Mesendoderm (in vitro differentiated cells): ENCODE measurements around the gene ZNF451.

Experiments used
- DNase-seq: peaks from one replicate; pipeline ENCODE4 v3.0.0; 2013
- H2AK5ac ChIP-seq: 2 replicates; pipeline ENCODE4 v1.6.1; 2013; ENCODE audit warnings: low read length, inconsistent platforms
- H2BK120ac ChIP-seq: 2 replicates; pipeline ENCODE4 v1.6.1; 2013; ENCODE audit warnings: low read depth, mild to moderate bottlenecking, low read length, moderate library complexity, mixed read lengths
- H2BK15ac ChIP-seq: replicated peaks from 2 replicates; pipeline ENCODE4 v1.6.1; 2013; ENCODE audit warnings: low read depth, mild to moderate bottlenecking, moderate library complexity
- H2BK5ac ChIP-seq: 2 replicates; pipeline ENCODE4 v1.6.1; 2013; ENCODE audit warnings: low read length, inconsistent platforms
- H3K18ac ChIP-seq: 2 replicates; pipeline ENCODE4 v1.6.1; 2013; ENCODE audit warnings: mild to moderate bottlenecking, low read length, mixed read lengths
- H3K23ac ChIP-seq: one replicate; pipeline ENCODE4 v1.6.1; 2013; ENCODE audit warnings: low read length
- H3K27ac ChIP-seq: 2 replicates; pipeline ENCODE4 v1.5.1; 2013; ENCODE audit warnings: low read depth, mild to moderate bottlenecking, inconsistent platforms, low read length, moderate library complexity
- H3K27me3 ChIP-seq: 2 replicates; pipeline ENCODE4 v1.6.1; 2013; ENCODE audit warnings: low read length, control low read depth, mild to moderate bottlenecking, inconsistent platforms; ENCODE audit not compliant: insufficient read depth, poor library complexity
- H3K36me3 ChIP-seq: 2 replicates; pipeline ENCODE4 v1.6.1; 2013; ENCODE audit warnings: low read length, inconsistent platforms; ENCODE audit not compliant: control insufficient read depth, insufficient read depth
- H3K4ac ChIP-seq: one replicate; pipeline ENCODE4 v1.6.1; 2013; ENCODE audit warnings: low read depth, mild to moderate bottlenecking, low read length, moderate library complexity
- H3K4me1 ChIP-seq: 2 replicates; pipeline ENCODE4 v1.6.1; 2013; ENCODE audit warnings: low read depth, low read length, inconsistent platforms; ENCODE audit not compliant: control insufficient read depth
- H3K4me2 ChIP-seq: 2 replicates; pipeline ENCODE4 v1.6.1; 2013; ENCODE audit warnings: low read length
- H3K4me3 ChIP-seq: 2 replicates; pipeline ENCODE4 v1.5.1; 2013; ENCODE audit warnings: mild to moderate bottlenecking, low read length
- H3K56ac ChIP-seq: one replicate; pipeline ENCODE4 v1.6.1; 2013; ENCODE audit warnings: low read length
- H3K79me1 ChIP-seq: 2 replicates; pipeline ENCODE4 v1.6.1; 2013; ENCODE audit warnings: low read length, inconsistent platforms
- H3K79me2 ChIP-seq: 2 replicates; pipeline ENCODE4 v1.6.1; 2013; ENCODE audit warnings: mild to moderate bottlenecking, low read length; ENCODE audit not compliant: control insufficient read depth, insufficient read depth
- H3K9ac ChIP-seq: 2 replicates; pipeline ENCODE4 v1.6.1; 2013; ENCODE audit warnings: low read length, inconsistent platforms
- H4K5ac ChIP-seq: one replicate; pipeline ENCODE4 v1.6.1; 2013; ENCODE audit warnings: low read length
- H4K8ac ChIP-seq: one replicate; pipeline ENCODE4 v1.6.1; 2013; ENCODE audit warnings: low read depth, mild to moderate bottlenecking, control low read depth, low read length, moderate library complexity
- WGBS: extraction: QIAGEN DNeasy Blood & Tissue Kit; methylation state at CpG from one replicate; pipeline ENCODE4 v1.1.7; 2013; ENCODE audit warnings: low lambda C conversion rate, missing lambda C conversion rate; ENCODE audit not compliant: insufficient coverage; ENCODE audit errors: extremely low coverage; 5-methylcytosine and 5-hydroxymethylcytosine counted together

Gene ZNF451

DNA sequence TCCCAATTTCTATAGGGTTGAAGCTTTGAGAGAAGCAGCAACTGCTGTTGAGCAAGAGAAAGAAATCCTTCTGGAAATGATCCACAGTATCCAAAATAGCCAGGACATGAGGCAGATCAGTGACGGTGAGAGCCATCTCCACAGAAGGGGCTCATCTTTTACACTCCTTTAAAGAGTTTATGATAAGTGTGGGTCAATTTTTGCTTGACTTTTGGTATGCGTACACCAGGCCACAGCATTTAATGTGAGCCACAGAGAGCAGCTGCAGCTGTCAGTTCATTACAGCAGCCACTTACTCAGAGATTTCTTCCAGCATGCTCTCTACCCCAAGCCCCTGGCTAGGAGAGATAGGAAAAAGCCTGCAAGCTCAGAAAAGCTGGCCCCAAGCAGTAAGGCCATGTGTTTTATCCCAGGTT is 92.0 kb downstream of the ZNF451 start:
- Histone ChIP-seq H2BK5ac (no peak overlapping the region), H3K27me3 (no peaks in the 10 kb centered on the region), H2BK15ac (no peak overlapping the region), H3K79me1 (peaks cover 2% of the 10 kb centered on the region), H2AK5ac (no peak overlapping the region), H3K36me3 (peaks cover 2% of the 10 kb centered on the region), H4K8ac (no peak overlapping the region), H4K5ac (no peak overlapping the region), H3K4ac (no peak overlapping the region), H3K56ac (no peak overlapping the region), H3K4me1 (no peaks in the 10 kb centered on the region), H3K18ac (no peak overlapping the region), H3K9ac (no peak overlapping the region), H3K27ac (no peak overlapping the region), H3K4me3 (no peak overlapping the region), H3K4me2 (no peak overlapping the region), H2BK120ac (no peak overlapping the region), H3K23ac (no peak overlapping the region), H3K79me2 (peaks cover 9% of the 10 kb centered on the region)
- WGBS = no CpG with 5 or more reads among the region's 2 CpGs
- no peak for DNase-seq

DNA sequence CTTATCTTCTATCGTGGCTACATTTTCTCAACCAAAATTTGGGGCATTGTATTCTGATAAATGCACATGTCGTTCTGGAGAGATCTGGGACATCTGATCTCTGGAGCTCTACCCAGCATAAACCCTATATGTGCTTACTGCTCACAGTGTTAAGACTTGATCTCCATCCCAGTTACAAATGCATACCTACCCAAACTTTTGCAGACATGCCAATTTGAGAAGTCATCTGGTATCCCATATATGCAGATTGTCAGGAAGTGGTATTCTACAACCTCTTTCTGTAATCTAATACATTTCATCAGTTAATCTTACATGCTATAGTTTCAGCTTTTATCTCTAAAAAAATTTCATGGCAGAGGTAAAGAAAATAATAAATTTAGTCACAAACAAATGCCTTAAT is 93.3 kb downstream of the ZNF451 start:
- no peak overlapping the region for H4K8ac ChIP-seq
- peaks cover 5% of the 10 kb centered on the region for H3K79me2 ChIP-seq
- no peak overlapping the region for H3K4me3 ChIP-seq
- no peak overlapping the region for H2AK5ac ChIP-seq
- H3K4me2 ChIP-seq = no peak overlapping the region
- no peak overlapping the region for H3K4ac ChIP-seq
- H3K27me3 ChIP-seq = no peaks in the 10 kb centered on the region
- H4K5ac ChIP-seq = no peak overlapping the region
- peaks cover 2% of the 10 kb centered on the region for H3K79me1 ChIP-seq
- H3K4me1 ChIP-seq = no peaks in the 10 kb centered on the region
- no CpG with 5 or more reads among the region's 2 CpGs for WGBS
- no peak overlapping the region for H2BK15ac ChIP-seq
- H3K36me3 ChIP-seq = peaks cover 2% of the 10 kb centered on the region
- no peak overlapping the region for H3K18ac ChIP-seq
- no peak overlapping the region for H3K56ac ChIP-seq
- no peak overlapping the region for H3K23ac ChIP-seq
- H3K9ac ChIP-seq = no peak overlapping the region
- no peak overlapping the region for H3K27ac ChIP-seq
- H2BK5ac ChIP-seq = no peak overlapping the region
- no peak for DNase-seq
- no peak overlapping the region for H2BK120ac ChIP-seq

DNA sequence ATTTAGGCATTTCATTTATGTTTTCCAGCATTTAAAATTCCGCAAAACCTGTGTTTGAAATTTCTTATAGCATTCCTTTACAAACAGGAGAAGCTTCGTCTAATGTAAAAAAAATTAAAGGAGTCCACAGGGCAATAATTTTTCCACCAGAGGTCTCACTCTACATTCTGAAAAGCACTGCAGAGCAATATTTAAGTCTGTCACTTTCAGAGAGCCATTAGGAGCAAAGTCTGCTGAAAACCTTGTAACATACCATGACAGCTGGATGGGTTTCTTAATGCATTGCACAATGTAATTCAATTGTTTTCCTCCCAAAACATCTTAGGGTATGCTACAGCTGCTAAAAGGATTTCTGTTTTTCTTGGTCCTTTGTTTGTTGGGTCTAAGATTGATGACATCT is 100.2 kb downstream of the ZNF451 start:
- H3K4ac ChIP-seq = no peak overlapping the region
- no peak overlapping the region for H3K56ac ChIP-seq
- WGBS = no CpG with 5 or more reads among the region's 2 CpGs
- H3K36me3 ChIP-seq = no peaks in the 10 kb centered on the region
- H3K79me1 ChIP-seq = no peaks in the 10 kb centered on the region
- no peak overlapping the region for H3K9ac ChIP-seq
- H3K27me3 ChIP-seq = no peaks in the 10 kb centered on the region
- no peak overlapping the region for H4K5ac ChIP-seq
- H3K23ac ChIP-seq = no peak overlapping the region
- H2AK5ac ChIP-seq = no peak overlapping the region
- H3K18ac ChIP-seq = no peak overlapping the region
- no peaks in the 10 kb centered on the region for H3K4me1 ChIP-seq
- no peaks in the 10 kb centered on the region for H3K79me2 ChIP-seq
- no peak overlapping the region for H3K4me2 ChIP-seq
- H4K8ac ChIP-seq = no peak overlapping the region
- H2BK15ac ChIP-seq = no peak overlapping the region
- H3K27ac ChIP-seq = no peak overlapping the region
- no peak overlapping the region for H2BK5ac ChIP-seq
- peak; percentile 13 for DNase-seq
- H2BK120ac ChIP-seq = no peak overlapping the region
- H3K4me3 ChIP-seq = no peak overlapping the region

DNA sequence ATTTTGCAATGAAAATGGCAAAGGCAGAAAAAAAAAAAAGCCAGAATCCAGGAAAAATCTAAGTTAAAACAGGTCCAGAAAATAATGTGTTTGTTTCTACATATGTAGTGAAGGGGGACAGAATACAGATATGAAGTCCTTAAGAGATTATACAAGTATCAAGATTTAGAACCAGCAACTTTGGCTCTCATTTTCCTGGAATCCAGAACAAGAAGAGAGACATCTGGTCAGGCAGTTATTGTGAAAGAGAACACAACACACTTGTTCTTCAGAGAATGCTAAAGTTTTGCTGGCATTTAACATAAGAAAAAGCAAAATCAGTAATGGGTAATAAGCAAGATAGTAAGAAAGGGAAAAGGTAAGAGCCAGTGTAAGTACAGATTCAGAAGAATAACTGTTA is 103.2 kb downstream of the ZNF451 start:
- Histone ChIP-seq H3K79me1 (no peaks in the 10 kb centered on the region), H3K4ac (no peak overlapping the region), H3K18ac (no peak overlapping the region), H3K4me2 (no peak overlapping the region), H2BK15ac (no peak overlapping the region), H3K79me2 (no peaks in the 10 kb centered on the region), H3K23ac (no peak overlapping the region), H3K27ac (no peak overlapping the region), H3K56ac (no peak overlapping the region), H2AK5ac (no peak overlapping the region), H3K36me3 (no peaks in the 10 kb centered on the region), H3K4me3 (no peak overlapping the region), H4K5ac (no peak overlapping the region), H3K9ac (no peak overlapping the region), H2BK120ac (no peak overlapping the region), H2BK5ac (no peak overlapping the region), H3K4me1 (no peaks in the 10 kb centered on the region), H3K27me3 (no peaks in the 10 kb centered on the region), H4K8ac (no peak overlapping the region)
- no peak for DNase-seq

DNA sequence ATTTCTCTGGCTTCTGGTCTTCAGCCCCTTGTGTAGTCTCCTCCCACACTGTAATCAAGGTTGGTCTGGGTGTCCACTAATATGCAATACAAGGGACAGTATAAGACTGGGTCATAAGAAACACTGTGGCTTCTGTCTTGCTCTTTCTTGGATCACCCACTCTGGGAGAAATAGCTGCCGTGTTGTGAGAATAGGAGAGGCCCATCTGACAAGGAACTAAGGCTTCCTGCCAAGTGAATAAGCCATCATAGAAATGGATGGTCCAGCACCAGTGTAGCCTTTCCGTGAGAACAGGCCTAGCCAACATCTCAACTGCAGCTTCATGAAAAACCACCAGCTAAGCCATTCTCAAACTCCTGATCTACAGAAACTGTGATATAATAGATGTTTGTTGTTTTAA is 105.5 kb downstream of the ZNF451 start:
- Histone ChIP-seq H3K36me3 (no peaks in the 10 kb centered on the region), H2AK5ac (no peak overlapping the region), H3K4me1 (peaks cover 2% of the 10 kb centered on the region), H3K27ac (no peak overlapping the region), H3K79me1 (peaks cover 2% of the 10 kb centered on the region), H2BK15ac (no peak overlapping the region), H3K27me3 (no peaks in the 10 kb centered on the region), H3K9ac (no peak overlapping the region), H3K4ac (no peak overlapping the region), H2BK5ac (no peak overlapping the region), H4K8ac (no peak overlapping the region), H3K4me3 (no peak overlapping the region), H4K5ac (no peak overlapping the region), H3K18ac (no peak overlapping the region), H3K79me2 (no peaks in the 10 kb centered on the region), H3K56ac (no peak overlapping the region), H3K23ac (no peak overlapping the region), H3K4me2 (no peak overlapping the region), H2BK120ac (no peak overlapping the region)
- no peak for DNase-seq
- no CpG with 5 or more reads among the region's 2 CpGs for WGBS

DNA sequence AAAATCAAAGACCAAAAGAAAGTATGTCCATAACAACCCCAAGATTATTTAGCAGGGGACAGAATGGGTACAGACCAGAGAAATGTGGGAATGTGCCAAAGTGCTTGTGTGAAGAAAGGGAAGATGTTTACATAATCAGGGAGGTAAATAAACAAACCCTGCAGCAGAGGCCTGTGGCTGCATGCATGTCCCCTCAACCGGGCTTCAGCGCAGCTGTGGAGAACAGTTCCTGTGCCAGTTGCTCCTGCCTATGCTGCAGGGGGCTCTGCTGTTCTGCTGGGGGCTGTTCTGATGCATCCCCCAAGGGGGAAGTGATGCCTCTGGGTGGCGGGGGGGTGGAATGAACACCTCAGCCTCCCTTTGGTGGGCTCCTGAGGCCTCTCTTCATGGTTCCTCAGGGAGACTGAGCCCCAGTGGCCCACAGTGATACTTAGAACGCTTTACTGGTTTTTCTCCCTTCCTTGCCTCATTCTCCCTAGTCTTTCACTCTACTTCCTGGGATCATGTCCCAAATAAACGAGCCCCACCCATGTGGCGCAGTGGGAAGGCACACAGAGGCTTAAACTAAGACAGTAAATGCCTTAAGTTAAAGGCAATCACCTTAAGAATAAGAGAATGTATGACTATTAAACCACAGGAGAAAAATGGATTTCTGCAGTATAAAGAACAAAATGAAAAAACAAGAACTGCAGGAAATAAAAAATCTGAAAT is 109.1 kb downstream of the ZNF451 start:
- Histone ChIP-seq H3K56ac (no peak overlapping the region), H3K4me2 (no peak overlapping the region), H2AK5ac (no peak overlapping the region), H3K9ac (no peak overlapping the region), H3K27ac (no peak overlapping the region), H3K4me3 (no peak overlapping the region), H3K4me1 (peaks cover 2% of the 10 kb centered on the region), H4K5ac (no peak overlapping the region), H2BK15ac (no peak overlapping the region), H3K79me2 (peaks cover 2% of the 10 kb centered on the region), H3K79me1 (peaks cover 7% of the 10 kb centered on the region), H3K4ac (no peak overlapping the region), H3K18ac (no peak overlapping the region), H3K23ac (peak overlapping the region; percentile 18), H2BK5ac (no peak overlapping the region), H3K36me3 (no peaks in the 10 kb centered on the region), H2BK120ac (no peak overlapping the region), H4K8ac (no peak overlapping the region), H3K27me3 (no peaks in the 10 kb centered on the region)
- no CpG with 5 or more reads among the region's 6 CpGs for WGBS
- peak; percentile 36 for DNase-seq
